NCI-H2029 treated with DMSO at 0.1 percent for 48 hours (cell line): ENCODE results near the gene CLIP4.

Experiments
- DNase-seq: peaks from one replicate; lab custom pipeline; 2025; lab: John Stamatoyannopoulos, UW

The CLIP4 gene

GRCh38 chr2:29189052-29189451, 73.8 kb downstream of the CLIP4 start:
- DNase-seq = no peak

GRCh38 chr2:29191817-29192216, 76.6 kb downstream of the CLIP4 start:
- no peak for DNase-seq

DNA sequence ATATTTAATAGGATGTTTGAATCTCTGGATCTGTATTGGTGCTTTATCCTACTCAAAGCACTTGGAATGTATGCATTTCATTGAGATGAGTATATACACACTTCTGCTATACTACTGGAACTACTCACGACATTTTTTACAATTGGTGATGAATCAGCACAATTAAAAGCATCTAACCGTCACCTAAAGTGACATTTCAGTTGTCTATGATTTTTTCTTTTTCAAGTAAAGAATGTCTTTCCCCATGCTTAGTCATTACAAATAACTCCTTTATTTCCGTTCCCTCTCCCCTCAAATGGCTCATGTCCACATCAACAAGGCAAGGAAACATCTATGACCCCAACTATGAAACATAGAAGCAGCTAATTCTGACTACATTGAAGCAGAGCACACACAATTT, 77.3 kb downstream of the CLIP4 start:
- DNase-seq = no peak

DNA sequence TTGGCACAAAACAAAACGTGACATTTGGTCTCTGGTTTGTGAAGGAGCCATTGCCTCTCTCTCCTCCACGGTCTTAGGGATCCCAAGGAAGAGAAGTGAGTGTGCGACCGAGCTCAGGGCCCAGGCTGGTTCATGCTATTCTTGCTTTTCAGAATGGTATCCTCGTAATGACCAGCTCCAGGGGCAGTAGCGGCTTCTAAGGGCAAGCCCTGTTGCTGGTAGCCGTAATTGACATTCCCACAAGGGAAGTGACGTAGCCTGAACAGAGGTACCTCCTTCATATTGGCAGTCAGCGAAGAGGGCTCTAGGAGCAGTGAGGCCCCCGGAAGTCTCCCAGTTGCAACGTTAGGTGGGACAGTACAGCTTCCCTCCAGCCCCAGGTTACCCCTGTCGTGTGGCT, 77.9 kb downstream of the CLIP4 start:
- no peak for DNase-seq

DNA sequence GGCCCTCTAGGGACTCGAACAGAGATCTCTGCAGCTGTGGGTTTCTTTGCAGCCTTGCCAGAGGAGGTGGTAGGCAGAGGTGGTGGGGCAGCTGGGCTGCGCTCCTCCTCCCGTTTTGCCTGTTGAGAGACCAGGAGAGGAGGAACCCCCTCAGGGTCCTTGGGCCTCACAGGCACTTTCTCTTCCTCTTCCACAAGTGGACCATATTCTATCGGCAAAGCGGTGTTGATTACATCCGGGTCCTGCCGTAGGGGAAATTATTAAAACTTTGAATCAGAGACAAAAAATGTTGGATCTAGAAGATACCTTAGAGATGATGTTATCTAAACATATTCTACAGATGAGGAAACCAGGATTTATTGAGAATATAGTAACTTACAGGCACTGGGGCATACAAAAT, 78.5 kb downstream of the CLIP4 start:
- no peak for DNase-seq

- no peak for DNase-seq
Observed at GRCh38 chr2:29195796-29196195, 80.6 kb downstream of the CLIP4 start.

- DNase-seq = peak; percentile 35
Observed at GRCh38 chr2:29196792-29197788, 81.9 kb downstream of the CLIP4 start.

GRCh38 chr2:29201979-29202378, 86.8 kb downstream of the CLIP4 start:
- no peak for DNase-seq

- DNase-seq = no peak
Observed at GRCh38 chr2:29202819-29203495, 87.7 kb downstream of the CLIP4 start.

GRCh38 chr2:29206941-29207340, 91.7 kb downstream of the CLIP4 start:
- DNase-seq = no peak

- DNase-seq = no peak
Observed at GRCh38 chr2:29207352-29208148, 92.3 kb downstream of the CLIP4 start.

DNA sequence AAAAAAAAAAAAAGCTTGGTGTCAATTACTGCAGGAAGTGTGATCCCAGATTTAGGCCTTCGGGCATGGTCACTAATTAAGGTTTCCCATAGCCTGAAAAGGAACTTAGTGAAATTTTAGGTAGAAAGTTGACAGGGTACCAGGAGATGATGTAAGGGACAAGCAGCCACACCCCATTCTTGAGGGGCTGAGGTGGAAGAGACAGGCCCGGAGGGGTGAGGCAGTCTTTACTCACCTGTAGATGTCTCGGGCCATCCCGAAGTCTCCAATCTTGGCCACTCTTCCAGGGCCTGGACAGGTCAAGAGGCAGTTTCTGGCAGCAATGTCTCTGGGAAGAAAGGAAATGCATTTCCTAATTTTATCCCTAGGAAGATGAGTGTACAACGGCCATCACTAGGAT, 94.3 kb downstream of the CLIP4 start:
- no peak for DNase-seq

DNA sequence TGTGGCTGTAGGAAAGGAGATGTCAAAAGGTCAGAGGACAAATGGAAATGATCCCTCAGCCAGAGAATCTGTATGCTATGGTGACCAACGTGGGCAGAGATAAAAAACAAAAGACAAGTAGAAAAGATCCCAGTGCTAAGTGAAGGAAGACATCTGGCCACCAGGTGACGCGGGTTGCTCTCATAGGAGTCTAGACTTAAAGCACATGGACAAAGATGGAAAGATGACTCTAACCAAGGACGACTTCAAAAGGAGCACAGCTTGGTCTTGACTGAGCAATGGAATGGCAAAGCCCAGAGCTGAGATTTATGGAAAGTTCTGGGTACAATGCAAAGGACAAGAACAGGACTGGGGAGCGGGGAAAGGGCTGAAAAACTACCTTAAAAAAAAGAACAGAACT, 96.8 kb downstream of the CLIP4 start:
- no peak for DNase-seq

DNA sequence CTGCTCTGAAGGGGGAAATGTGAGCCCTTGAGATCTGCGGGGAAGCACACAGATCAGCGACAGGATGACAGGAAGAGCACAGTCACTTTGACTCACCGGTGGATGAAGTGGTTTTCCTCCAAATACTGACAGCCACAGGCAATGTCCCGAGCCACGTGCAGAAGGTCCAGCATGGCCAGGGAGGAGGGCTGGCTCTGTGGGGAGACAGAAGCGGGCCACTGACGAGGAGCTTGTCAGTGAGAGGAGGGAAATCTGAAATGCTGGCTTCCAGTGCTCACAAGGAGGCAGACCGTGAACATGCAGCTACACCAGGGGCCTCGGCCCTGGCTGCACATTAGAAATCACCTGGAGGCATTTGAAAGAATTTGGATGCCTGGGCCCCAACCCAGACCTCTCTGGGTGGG, 98.7 kb downstream of the CLIP4 start:
- DNase-seq = no peak

DNA sequence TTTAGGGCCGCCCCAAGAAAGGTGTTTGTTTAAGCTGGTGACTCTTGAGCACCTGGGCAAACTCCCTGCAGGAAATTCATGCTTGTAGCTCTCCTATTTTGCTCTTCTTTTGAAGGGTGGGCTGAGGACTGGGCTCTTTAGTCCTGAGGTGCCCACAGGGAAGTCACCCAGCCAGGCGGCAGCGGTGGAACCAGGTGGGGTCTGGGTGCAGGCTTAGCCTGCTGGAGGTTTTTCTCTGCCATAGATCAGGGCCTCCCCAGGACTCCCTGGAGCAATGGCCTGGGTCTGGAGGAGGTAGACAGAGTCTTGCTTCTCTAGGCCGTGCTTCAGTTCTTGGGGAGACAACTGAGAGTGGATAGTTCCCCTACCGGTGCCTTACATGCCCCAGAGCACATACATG, 99.9 kb downstream of the CLIP4 start:
- DNase-seq = no peak

GRCh38 chr2:29215739-29216608, 100.8 kb downstream of the CLIP4 start:
- no peak for DNase-seq

GRCh38 chr2:29216609-29216909, 101.3 kb downstream of the CLIP4 start:
- DNase-seq = no peak

- no peak for DNase-seq
Observed at GRCh38 chr2:29218071-29218470, 102.9 kb downstream of the CLIP4 start.

DNA sequence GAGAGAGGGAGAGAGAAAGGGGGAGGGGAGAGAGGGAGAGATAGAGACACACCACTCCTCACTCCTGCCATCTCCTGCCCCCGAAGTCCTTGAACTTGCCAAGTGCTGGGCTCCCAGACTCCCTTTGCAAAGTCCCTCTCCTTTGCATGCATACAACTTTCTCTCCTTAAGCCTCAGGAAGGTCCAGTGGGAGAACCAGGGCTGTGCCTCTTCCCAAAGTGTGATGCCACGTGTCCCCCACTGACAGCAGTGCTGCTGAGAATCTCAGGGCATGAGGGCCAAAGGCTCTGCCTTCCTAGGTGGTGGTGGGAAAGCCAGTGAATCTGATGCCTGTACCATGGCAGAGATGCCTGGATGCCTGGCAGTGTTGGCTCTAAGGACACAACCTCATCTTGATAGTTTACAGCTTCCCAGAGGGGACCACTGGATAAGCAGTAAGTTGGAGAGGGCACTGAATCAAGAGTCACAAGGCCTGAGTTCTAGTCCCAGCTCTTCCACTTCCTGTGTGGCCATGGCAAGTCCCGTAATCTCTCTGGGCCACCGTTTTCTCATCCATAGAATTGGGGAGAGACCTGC, 103.4 kb downstream of the CLIP4 start:
- no peak for DNase-seq

GRCh38 chr2:29219374-29219773, 104.2 kb downstream of the CLIP4 start:
- no peak for DNase-seq
